T47D (cell line): ENCODE data around the gene PLXND1.

Source experiments
- DNase-seq, 2 experiments: peaks; one replicate each; pipeline versions ENCODE4 v3.0.0 to v3.0.0-alpha.2; 2011 to 2012; ENCODE audit warnings: low read depth in 1 of 2, low spot score in 1 of 2
- JUND ChIP-seq: IDR thresholded peaks from 2 replicates; pipeline ENCODE4 v1.6.1; 2012; ENCODE audit warnings: low read depth
- in situ Hi-C: cut with HindIII; loops from 2 replicates; pipeline ENCODE4 v1.10.0; 2016; ENCODE audit warnings: low sequenced_read_pairs, low pct_unique_long_range_greater_than_20kb

Gene PLXND1

GRCh38 chr3:129592381-129593131, 13.9 kb downstream of the PLXND1 start:
- no peak for TF ChIP-seq JUND
- no peak for DNase-seq
- in situ Hi-C loops: no loop called here

GRCh38 chr3:129591932-129592331, 14.5 kb downstream of the PLXND1 start:
- in situ Hi-C loops: no loop called here
- DNase-seq: no peak
- no peak for TF ChIP-seq JUND

GRCh38 chr3:129590215-129590614, 16.3 kb downstream of the PLXND1 start:
- no peak for DNase-seq
- TF ChIP-seq JUND: no peak
- in situ Hi-C loops: no loop called here

GRCh38 chr3:129587566-129588210, 18.8 kb downstream of the PLXND1 start:
- no peak for DNase-seq
- TF ChIP-seq JUND: no peak
- in situ Hi-C loops: no loop called here

- TF ChIP-seq JUND: no peak
- in situ Hi-C loops: no loop called here
- no peak for DNase-seq
Observed at GRCh38 chr3:129586746-129587430, 19.6 kb downstream of the PLXND1 start.

- TF ChIP-seq JUND: no peak
- in situ Hi-C loops: no loop called here
- no peak for DNase-seq
Observed at GRCh38 chr3:129585949-129586657, 20.4 kb downstream of the PLXND1 start.

- in situ Hi-C loops: no loop called here
- DNase-seq: no peak
- no peak for TF ChIP-seq JUND
Observed at GRCh38 chr3:129584631-129585030, 21.8 kb downstream of the PLXND1 start.

GRCh38 chr3:129583289-129583688, 23.2 kb downstream of the PLXND1 start:
- in situ Hi-C loops: no loop called here
- DNase-seq: no peak
- TF ChIP-seq JUND: no peak

GRCh38 chr3:129582799-129583198, 23.7 kb downstream of the PLXND1 start:
- DNase-seq: no peak
- no peak for TF ChIP-seq JUND
- in situ Hi-C loops: no loop called here

GRCh38 chr3:129581623-129582022, 24.9 kb downstream of the PLXND1 start:
- in situ Hi-C loops: no loop called here
- DNase-seq: no peak
- TF ChIP-seq JUND: no peak

- no peak for TF ChIP-seq JUND
- in situ Hi-C loops: no loop called here
- no peak for DNase-seq
Observed at GRCh38 chr3:129579991-129580390, 26.5 kb downstream of the PLXND1 start.

- TF ChIP-seq JUND: no peak
- no peak for DNase-seq
- in situ Hi-C loops: no loop called here
Observed at GRCh38 chr3:129577925-129578786, 28.3 kb downstream of the PLXND1 start.
